HK-2 (cell line): ENCODE measurements around the gene ARHGEF17.

Experiments
- DNase-seq: peaks from one replicate; pipeline ENCODE4 v3.0.0-alpha.2; 2018; ENCODE audit not compliant: unreplicated experiment

The ARHGEF17 gene

GRCh38 chr11:73356979-73357860, 49.1 kb downstream of the ARHGEF17 start:
- DNase-seq, result no peak

- DNase-seq, result no peak
Observed at GRCh38 chr11:73358071-73358470, 50.0 kb downstream of the ARHGEF17 start.

- DNase-seq, result no peak
Observed at GRCh38 chr11:73359341-73359740, 51.3 kb downstream of the ARHGEF17 start.

GRCh38 chr11:73359930-73360742, 52.1 kb downstream of the ARHGEF17 start:
- no peak for DNase-seq

DNA sequence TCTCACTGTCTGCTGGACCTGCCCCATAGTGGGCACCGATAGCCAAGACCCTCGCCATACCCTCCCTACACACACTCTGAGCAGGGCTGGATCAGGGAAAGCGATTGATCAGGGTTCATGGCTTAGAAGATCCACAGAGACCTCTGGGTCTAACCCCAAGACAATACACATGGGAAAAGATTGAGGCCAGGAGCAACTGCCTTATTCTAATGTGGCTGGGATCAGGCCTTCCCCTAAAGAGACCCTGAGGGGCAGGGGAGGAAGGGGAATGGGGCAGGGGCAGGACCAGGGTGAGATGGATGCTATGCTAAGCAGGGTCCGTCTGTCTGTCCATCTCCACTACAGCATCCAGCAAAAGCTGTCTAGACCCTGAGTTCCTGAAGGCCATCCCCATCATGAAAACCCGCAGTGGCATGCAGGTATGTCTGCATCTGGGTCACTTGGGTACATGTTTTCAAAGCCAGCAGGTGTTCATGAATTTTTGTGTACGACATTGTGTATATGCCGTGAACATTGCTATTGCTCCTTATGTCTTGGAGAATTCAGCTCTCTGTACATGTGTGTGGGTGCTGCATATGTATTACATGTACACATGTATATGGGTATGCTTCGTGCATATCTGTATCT, 52.8 kb downstream of the ARHGEF17 start:
- DNase-seq, result no peak

GRCh38 chr11:73361953-73362776, 54.1 kb downstream of the ARHGEF17 start:
- DNase-seq, result no peak

DNA sequence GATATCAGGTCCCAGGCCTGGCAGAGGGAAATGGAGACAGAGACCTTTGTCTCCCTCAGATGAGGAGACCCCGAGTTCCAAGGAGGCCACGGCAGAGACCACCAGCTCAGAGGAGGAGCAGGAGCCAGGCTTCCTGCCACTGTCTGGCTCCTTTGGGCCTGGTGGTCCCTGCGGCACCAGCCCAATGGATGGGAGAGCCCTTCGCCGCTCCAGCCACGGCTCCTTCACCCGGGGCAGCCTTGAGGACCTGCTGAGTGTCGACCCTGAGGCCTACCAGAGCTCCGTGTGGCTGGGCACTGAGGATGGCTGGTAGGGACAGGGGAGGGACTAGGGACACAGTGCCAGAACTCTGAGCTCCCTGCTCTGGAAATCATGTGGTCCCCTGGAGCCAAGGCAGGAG, 55.1 kb downstream of the ARHGEF17 start:
- no peak for DNase-seq

DNA sequence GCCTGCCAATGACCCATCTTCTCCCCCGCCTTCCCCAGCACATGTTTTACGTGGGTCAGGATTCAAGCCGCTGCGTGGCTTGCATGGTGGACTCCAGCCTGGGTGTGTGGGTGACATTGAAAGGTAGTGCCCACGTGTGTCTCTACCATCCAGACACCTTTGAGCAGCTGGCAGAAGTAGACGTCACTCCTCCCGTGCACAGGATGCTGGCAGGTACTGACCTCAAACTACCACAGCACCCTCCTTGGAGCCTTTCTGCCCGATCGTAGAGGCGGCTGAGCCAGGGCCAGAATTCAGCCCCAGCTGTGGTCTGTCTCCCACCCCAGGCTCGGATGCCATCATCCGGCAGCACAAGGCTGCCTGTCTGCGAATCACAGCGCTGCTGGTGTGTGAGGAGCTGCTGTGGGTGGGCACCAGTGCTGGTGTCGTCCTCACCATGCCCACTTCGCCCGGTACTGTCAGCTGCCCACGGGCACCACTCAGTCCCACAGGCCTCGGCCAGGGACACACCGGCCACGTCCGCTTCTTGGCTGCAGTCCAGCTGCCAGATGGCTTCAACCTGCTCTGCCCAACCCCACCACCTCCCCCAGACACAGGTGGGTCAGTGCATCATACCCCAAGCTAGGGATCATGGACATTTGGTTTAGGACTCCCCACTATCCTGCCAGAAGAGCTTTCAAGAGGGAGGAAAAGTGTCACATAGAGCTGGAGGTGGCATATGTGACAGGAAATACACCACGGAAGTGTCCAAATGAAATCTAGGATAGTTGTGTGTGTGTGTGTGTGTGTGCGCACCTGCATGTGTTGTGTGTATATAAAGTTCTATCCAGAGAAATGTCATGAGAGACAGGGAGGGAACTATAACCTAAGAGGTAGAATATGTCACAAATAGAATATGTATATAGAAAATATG, 57.5 kb downstream of the ARHGEF17 start:
- DNase-seq, result no peak

DNA sequence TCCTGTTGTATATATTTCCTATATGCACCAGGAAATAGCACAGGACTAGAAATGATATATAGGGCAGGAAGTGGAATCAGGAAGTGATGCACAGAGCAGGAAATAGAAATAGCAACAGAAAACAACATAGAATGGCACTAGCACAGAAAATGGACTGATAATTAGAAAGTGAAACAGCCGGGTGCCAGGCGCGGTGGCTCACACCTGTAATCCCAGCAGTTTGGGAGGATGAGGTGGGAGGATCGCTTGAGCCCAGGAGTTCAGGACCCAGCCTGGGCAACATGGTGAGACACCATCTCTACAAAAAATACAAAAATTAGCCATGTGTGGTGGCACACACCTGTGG, 58.2 kb downstream of the ARHGEF17 start:
- no peak for DNase-seq

DNA sequence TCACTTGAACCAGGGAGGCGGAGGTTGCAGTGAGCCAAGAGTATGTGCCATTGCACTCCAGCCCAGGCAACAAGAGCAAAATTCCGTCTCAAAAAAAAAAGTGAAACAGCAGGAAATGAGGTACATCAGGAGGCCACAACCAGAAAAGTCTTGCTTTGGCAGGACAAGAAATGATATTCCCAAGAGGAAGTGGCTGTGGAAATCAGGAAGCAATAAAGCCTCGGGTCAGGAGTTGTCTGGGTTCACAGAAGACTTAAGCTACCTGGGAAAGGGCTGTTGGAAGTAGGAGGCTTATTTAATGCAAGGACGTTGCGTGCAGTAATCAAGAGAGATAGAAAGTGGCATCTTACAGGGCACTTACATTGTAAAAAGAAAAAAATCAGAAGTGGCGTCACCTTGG, 58.9 kb downstream of the ARHGEF17 start:
- DNase-seq, result no peak

- DNase-seq, result no peak
Observed at GRCh38 chr11:73367482-73368024, 59.5 kb downstream of the ARHGEF17 start.

GRCh38 chr11:73372375-73372993, 64.4 kb downstream of the ARHGEF17 start:
- no peak for DNase-seq

- no peak for DNase-seq
Observed at GRCh38 chr11:73374151-73374550, 66.1 kb downstream of the ARHGEF17 start.

DNA sequence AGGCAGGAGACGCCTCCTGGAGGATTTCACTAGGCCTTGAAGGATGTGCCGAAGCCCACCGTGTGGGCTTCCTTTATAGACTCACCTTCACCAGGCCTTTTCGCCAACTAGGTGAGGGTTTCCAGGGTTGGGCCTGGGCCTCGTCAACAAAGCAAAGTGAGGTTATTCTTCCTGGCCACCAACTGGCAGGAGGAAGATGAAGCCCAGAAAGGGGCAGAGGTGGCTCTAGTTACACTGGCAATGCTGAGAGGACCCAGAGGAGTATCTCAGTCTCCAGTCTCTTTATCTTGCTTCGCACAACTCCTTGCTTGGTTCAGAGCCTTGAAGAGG, 67.7 kb downstream of the ARHGEF17 start:
- no peak for DNase-seq

- DNase-seq, result peak; percentile 84
Observed at GRCh38 chr11:73376160-73376802, 68.2 kb downstream of the ARHGEF17 start, which contains the start of gene RELT. Gene RELT (plus strand): TSS chr11:73376399. CDS start chr11:73389137, 12,738 bp downstream.

DNA sequence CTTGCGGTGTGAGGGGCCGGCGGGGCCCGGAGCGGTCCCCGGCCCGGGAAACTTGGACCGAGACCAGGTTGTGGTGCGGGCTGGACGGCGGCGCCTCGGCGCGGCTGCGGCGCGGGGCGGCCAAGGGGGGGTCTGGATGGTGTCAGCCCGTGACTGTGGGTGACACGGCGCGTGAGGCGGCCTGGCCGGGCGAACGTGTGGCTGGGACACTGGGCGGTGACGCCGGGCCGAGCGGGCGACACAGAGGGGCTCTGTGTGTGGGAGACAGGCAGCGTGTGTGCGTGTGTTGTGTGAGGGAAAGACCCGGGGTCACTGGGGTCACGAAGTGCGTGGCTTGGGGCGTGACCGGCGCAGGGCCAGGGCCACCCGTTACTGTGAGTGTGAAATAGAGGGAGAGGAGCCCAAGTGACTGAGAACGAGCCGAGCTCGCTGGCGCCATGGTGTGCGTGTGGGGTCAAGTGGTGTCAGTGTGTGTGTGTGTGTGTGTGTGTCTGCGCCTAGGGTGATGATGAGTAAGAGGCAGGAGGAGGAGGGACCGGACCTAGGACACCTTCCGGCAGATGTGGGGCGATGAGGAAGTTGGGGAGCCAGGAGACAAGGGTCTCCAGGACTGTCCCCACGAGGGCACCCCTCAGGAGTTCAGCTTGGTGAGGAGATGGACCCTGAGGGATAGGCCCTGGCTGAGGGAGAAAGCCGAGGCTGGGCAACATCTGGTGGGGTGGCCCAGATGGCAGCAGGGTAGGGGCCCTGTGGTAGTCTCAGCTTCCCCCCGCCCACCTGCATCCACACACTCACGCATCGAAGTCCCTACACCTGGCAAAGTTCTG, 68.9 kb downstream of the ARHGEF17 start:
- DNase-seq, result peak; percentile 72

DNA sequence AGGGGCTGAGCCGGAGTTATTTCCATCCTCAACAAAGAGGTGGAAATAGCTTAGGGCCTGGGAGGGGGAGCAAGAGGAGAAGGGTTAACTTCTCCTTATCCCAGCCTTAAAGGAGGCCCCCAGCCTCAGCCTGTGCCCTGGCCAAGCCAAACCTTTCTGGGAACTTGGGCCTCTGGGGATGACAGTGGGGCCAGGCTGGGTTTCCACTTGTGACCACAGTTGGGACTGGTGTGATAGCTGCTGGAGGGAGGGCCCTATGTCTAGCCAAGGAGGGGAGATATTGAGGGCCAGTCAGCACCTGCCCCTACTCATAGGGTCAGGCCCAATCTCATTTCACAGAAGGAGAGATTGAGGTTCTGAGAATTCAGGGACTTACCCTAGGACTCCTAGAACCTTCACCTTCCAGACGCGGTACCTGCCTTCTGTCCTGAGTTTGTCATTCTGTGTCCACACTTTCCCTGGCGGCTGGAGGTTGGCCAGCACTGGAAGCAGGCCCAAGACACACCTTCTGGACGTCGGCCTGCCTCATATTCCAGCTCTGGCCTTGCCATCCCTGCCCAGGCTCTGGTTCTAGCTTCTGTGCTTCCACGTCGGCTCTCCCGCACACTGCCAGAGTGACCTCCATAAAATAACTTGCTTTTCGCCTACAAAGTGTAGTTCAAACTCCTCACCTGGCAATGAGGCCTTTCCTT, 71.3 kb downstream of the ARHGEF17 start:
- no peak for DNase-seq

DNA sequence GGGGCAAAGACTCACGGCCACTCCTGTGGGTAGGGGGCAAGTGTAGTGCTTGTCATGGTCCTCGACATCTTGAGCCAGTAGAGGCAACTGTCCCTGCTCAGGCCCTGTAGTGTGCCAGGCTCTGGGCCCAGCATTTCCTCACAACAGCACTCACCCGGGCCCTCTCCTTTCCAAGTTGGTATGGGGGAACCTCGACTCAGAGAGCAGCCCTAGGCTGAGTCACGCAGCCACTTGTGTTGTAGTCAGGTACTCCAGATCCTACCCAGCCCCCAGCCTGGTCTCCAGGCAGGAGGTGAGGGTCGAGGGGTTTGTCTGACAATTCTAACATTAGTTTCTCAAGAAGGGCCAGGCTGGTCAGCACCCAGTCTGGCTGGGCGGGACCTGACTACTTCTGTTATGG, 72.3 kb downstream of the ARHGEF17 start:
- no peak for DNase-seq
